ENCODE data around the gene SLC30A1.
"Not testable (repeated sequence)": the region's sequence is repeated elsewhere in the genome, so short reads cannot be mapped to it uniquely, and the experiment has no call there.

SLC30A1 gene

DNA sequence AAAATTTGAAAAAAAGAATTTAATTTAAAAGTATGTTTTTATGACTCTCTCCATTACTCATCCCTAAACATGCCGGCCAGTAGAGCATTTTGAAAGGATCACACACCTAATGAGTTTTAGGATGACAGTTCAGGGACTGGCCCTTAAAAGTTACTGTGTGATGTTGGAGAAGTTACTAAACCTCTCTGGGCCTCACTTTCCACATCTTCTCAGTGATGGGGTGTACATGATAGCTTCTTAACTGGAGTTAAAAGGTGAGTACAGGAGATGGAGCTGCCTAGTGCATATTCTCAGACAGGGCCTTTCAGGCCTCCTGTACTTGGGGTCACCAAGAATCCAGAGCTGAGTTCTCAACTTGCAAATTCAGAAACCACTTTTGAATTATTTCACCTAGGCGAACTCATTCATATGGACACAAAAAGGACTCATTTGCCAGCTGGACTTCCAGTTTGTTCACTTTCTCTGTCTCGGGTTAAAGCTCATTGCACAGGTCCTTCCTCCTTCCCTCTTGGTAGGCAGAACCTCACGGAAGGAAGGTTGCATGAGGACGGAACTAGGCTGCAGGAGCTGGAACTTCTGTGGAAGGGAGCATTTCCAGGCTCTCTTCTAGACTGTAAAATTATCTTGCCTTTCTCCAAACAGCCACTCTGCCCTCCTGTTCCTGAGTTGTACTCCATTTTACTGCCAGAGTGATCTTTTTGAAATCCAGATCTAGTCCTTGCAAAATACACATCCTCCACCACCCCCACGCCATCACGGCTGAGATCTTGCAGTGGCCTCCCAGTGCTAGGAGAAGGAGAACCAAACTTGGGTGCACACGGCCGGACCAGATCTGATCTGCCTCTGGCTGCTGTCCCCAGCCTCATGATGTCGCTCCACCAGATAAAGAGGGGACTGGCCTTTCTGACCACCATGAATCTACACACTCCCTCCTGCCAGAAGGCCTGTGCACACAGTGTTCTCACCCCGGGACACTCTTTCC is 4.3 kb upstream of the SLC30A1 start:
- DNase-seq = no peak

DNA sequence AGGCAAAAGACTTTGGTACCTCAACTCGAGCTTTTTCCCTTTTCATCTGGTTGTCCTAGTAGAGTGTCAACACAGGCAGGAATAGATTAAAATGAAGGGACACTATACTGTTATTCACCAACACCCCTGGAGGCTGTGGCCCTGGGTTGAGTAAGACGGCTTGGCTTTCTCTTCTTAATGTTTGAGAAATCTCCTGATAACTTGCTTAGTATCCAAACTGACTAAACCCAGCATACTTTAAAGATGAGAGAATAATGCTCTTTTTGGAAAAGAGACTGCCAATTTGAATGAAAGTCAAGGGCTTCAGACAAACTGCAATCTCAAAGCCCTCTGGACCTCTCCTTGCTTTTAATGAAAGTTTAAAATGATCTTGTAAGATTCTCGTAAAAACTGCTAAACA is 2.6 kb upstream of the SLC30A1 start:
- no peak for DNase-seq

DNA sequence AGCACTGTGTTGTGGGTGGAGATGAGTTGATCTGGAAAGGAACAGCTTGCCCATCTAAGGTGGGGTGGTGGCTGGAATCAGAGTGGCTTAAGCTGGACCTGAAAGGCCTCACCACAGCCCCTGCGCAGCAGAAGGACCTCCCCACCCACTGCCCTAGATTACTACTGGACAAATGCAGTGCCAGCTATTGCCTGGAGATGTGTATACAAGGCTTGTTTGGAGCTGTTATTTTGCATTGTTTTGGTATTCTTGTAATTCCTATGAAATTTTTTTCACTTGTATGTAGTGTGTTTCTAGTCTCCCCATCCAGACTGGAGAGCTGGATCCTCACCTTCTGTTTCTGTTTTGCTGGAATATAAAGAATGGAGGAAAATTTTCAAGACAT is 1.3 kb upstream of the SLC30A1 start:
- no peak for DNase-seq

GRCh38 chr1:211579440-211580302 is 710 bp upstream of the SLC30A1 start:
- peak; percentile 71 for DNase-seq

DNA sequence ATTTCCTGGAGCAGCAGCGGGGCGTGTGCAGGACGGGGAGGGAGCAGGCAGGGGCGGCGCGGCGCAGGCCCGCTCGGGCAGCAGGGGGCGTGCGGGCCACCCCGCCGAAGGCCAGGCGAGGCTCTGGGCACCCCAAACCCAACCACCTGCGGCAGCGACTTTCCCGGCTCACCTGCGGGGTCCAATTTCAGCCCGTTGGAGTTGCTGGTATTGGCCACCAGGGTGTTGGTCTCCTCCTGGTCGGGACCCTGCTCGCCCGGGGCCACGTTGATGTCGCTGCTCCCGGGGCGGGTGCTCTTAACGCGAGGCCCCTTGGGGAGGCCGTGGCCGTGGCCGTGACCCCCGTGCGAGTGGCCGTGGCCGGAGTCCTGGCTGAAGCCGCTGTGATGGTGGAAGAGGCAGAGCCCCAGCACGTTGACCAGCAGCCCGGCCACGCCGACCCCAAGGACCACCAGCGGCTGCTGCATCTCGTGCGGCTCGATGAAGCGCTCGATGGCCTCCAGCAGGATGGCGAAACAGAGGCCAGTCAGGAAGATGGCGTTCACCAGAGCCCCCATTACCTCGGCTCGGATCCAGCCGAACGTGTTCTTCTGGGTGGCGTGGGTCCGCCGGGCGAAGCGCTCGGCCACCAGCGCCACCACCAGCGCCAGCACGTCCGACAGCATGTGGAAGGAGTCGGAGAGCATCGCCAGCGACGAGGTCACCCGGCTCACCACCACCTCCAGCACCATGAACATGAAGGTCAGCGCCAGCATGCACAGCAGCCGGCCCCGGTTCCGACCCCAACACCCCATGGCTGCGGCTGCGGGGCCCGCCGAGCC is 932 bp downstream of the SLC30A1 start:
- DNase-seq = no peak

DNA sequence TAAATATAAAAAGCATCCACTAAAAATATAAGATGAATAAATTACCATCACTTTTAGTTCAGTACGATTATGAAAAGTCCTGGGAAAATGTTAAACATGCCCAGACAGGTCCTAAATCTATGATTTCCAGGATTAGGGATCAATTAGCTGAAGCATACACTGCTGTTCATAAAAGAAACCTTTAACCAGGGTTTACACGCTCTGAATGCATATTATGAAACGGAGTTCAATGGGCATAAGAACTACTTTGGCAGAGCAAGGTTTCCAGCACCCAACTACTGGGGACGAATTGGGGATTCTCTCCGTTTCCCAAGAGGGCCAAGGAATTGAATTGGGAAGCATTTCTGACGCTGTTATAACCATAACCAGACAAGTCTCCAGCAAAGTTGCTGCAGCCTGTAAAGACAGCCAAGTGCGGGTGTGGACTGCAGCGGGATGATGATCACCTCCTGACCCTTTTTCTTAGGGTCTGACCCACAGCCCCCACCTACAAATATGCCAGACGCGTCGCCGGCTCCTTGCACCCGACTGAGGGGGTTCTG is 1.6 kb downstream of the SLC30A1 start:
- DNase-seq = no peak

- DNase-seq = no peak
Measured at GRCh38 chr1:211576717-211577116, 2.2 kb downstream of the SLC30A1 start.

- no peak for DNase-seq
Measured at GRCh38 chr1:211574705-211575104, 4.3 kb downstream of the SLC30A1 start.

DNA sequence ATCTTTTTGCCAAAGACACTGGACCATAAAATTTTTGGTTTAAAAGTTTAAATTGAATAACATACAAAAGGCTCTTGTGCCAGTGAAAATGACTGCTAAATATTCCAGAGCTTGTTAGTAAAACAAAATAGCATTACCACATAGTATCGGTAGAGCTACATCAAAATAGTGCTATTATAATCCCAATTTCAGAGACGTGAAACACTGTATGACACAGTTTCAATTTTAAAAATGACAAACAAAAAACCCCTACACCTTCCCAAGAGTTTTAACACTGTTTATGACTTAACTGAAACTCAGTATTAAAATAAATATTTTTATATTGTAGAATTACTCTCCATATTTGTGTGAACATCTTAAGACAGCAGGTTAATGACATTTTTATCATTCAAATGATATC is 7.0 kb downstream of the SLC30A1 start:
- no peak for DNase-seq

- not testable (repeated sequence) for DNase-seq
Measured at GRCh38 chr1:211570378-211570777, 8.6 kb downstream of the SLC30A1 start.

DNA sequence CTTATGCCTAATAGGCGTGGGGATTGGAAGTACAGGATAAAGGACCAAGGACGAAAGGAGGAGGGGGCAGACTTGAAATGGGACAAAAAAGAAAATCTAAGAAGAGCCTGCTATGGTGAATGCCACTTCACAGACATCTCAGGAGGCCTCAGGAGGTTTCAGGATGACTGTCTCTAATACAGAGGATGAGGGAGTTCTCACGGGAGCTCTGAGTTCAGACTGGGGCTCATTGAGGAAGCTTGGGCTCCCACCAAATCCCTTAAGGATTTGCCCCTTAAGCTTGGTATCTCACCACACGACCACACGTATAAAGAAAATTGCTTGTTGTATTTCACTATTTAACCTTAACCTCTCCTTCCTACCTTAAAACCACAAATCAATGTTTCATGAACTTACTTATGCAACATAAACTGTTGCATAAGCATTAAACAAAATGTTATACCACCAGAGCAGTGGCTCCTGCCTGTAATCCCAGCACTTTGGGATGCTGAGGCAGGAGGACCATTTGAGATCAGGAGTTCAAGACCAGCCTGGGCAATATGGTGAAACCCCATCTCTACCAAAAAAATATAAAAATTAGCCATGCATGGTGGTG is 12.4 kb downstream of the SLC30A1 start:
- DNase-seq = no peak

- no peak for DNase-seq
Measured at GRCh38 chr1:211564084-211564483, 14.9 kb downstream of the SLC30A1 start.

DNA sequence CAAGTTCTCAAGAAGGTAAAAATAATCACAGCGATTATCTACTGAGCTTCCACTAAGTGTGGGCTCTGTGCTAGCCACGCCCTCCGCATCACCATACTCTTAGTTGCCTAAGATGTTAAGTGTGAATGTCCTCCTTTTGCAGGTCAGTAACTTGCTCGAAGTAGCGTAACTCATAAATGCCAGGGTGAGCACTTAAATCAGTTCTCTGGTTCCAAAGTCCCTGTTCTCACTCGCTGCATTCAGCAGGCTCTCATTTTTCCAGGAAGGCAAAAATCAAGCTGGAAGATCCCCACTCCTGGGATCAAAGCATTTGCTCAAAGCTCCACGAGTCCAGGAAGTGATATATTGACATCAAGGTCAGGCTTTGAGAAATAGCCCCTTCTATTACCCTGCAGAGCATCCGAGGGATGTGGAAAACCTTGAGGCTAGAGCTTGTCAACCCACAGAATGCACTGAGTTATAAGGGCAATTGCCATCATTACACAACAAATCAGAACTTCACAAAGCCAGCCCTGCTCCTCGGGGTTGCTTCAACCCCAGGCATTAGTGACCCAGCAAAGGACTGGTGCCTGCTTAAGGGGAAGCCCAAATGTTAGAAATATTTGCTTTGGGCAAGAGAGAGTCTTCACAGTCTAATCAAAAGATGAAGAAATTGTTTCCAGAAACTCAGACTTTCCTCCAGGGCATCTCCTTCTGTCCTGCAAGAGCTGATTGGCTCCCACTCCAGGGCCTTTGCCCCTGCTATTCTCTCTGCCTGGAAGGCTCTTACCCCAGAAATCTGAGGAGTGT is 19.5 kb downstream of the SLC30A1 start:
- DNase-seq = no peak

GRCh38 chr1:211557894-211558625 is 20.9 kb downstream of the SLC30A1 start:
- DNase-seq = no peak

DNA sequence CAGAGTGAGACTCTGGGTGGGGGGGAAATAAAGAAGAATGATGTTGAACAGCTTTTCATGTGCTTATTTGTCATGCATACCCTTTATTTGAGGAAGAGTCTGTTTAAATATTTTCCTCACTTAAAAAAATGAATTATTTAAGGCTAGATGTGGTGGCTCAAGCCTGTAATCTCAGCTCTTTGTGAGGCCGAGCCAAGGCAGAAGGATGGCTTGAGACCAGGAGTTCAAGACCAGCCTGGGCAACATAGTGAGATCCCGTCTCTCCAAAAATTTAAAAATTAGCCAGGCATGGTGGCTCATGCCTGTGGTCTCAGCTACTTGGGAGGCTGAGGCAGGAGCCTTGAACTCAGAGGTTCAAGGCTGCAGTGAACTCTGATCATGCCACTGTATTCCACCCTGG is 25.4 kb downstream of the SLC30A1 start:
- no peak for DNase-seq

DNA sequence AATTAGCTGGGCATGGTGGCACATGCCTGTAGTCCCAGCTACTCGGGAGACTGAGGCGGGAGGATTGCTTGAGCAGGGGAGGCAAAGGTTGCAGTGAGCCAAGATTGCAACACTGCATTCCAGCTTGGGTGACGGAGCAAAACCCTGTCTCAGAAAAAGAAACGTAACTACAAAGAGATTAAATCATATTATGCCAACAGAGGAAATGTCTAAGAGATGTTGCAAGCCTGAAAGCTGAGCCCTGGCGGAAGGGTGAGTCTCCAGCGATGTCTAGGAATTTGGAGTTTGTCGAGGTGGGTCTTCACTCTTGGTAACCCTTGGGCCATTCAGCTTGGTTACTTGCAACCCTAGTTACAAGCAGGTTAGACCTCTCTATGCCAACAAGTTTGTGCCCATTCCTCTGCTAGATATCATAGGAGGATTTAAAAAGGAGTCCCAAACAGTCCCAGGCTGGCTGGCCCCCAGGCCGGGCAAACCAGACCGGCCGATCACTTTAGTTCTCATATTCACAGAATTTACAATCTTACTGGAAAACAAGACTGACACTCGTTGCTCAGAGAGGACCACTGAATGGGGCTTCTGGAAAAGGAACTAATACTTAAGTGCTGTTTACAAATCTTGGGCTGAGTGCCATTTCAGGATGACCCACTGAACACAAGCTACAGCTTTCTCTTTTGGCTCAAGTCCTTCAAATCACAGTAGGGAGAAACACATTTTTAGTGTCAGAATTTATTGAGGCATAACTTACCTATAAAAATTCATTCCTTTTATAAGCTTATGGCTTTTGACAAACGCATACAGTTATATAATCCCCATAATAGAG is 27.1 kb downstream of the SLC30A1 start:
- no peak for DNase-seq

DNA sequence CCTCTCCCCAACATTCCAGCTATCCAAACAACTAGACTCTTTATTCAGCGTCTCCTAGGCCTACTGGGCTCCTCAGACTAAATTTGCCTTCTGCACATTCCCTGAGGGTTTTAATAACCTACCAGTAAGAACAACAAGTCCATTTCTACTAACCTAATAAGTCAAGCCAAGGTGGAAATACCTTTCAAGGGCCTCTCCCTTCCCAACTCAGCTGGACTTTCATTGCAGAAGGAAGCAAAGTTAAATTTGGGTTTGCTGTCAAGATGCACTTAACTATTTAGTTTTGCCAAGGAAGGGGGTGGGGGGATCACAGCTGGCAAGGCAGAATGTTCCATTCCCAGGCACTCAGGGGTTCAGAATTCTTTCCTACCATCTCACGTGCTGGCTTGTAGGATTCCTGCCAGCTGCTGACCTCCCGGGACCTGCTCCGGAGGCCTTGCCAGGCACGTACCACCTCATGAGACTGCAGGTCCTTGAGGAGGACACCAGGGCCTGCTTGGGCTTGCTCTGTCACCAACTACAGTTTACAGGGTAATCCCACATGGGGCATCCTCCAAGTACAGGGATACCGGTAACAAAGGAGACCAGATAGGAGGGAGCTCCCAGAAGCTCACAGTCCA is 29.8 kb downstream of the SLC30A1 start:
- no peak for DNase-seq

DNA sequence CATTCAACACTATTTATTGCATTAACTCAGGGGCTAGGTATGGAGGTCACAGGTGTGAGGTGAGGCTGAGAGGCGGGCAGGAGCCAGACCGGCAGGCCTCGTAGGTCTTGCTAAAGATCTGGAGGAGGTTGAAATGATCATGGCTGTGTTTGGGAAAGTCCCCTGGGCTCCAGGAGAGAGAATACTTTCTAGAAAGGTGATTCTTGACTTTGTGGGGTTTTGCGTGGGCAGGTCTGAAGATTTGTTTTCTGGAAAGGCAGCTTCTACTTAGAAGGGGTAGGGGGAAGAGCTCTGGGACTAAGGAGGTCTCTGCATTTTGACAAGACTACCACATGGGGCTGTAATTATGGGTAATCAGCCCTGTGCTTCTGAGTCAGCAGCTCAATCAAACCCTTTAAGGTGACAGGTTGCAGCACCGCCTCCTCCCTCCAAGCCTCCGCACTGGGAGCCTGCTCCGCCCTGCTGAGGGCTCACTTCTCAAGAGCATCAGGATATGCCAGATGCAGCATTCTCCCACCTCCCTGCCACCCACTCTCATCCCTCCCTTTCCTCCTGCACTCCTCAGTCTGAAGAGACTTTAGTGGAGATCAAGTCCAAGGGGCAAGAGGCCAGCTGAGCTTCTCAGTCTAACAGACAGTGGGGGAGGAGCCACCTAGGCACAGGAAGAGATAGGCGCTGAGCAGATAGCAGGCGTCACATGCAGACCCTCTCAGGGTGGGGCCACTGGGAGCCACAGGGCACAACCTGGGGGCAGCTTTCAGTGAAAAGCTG is 30.5 kb downstream of the SLC30A1 start:
- DNase-seq = no peak
